HG03460 (cell line): ENCODE measurements around the gene NKD2.

Experiments used
- ATAC-seq: cut with Tn5 transposase; IDR thresholded peaks from one replicate; pipeline ENCODE4 v1.9.1; 2021; ENCODE audit not compliant: unreplicated experiment

NKD2 gene

DNA sequence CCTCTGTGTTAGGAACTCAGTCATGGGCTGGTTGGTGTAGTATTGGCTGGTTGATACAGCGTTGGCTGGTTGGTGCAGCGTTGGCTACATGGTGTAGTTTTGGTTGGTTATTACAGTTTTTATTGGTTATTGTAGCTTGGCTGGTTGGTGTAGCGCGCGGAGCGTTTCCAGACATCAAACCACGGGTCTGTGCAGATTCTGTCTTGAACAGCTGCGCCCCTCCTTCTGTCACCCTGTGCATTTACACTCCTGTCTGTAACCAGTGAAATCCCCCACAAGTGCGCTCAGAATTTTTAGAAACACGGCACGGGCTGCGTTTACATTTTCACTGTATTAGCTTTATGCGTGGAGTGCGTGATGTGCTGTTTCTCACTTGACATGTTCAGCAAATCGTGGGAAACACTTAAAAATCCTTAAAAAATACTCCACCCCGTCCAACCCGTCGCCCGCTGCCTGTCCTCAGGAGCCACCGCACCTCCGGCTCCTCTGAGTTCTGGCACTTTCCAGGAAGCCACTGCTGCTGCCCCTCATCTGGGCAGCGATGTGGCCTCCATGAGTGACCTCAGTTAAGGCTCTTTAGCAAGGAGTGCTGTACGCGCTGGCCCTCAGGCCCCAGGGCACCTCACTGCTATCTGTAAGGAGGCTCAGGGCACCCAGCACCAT lies 20.8 kb downstream of the NKD2 start:
- ATAC-seq, result no peak

DNA sequence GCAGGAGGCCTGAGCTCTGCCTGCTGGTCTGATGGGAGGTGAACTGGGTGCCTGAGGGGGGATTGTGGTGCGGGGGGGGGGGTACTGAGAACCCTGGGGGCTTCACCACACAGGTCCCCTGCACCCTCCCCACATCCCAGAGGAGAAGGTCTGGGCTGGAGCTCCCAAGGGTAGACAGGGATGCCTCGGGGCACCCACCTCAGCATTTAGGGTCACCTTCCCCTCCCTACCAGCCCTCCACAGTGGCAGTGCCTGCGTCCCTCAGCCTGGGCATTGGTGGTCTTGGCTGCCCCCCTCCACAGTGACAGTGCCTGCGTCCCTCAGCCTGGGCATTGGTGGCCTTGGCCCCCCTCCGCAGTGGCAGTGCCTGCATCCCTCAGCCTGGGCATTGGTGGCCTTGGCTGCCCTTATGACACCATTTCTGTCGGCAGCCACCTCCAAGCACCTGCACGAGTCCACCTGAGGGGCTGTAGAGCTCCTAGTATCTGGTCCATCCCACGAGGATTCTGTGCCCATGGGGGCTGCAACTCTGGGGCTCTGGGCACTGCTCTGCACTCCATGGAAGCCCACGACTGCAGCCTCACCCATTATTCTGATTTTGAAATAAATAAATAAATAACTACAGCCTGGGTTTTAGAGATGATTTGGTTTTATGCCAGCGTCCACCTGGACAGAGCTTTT lies 21.5 kb downstream of the NKD2 start:
- no peak for ATAC-seq

DNA sequence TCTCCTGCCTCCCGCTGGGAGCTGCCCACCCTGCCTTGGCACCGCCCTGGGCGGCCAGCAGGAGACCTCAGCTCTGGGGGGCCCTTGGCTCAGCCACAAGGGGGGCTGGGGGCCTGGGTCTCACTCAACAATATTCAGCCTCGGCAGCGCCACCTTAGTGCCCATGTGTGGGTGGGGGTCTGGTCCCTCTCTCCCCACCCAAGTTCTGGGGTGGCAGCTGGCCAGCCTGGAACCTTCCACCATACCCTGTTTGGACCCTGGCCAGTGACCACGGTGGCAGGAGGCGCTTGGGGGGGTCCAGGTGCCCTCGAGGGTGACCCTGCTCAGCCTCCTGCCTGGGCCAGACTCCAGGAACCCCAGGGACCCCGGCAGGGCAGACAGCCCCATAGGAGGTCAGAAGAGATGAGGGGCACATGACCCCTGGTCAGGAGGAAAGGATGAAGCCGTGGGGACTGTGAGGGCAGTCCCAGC lies 22.2 kb downstream of the NKD2 start:
- ATAC-seq, result no peak

DNA sequence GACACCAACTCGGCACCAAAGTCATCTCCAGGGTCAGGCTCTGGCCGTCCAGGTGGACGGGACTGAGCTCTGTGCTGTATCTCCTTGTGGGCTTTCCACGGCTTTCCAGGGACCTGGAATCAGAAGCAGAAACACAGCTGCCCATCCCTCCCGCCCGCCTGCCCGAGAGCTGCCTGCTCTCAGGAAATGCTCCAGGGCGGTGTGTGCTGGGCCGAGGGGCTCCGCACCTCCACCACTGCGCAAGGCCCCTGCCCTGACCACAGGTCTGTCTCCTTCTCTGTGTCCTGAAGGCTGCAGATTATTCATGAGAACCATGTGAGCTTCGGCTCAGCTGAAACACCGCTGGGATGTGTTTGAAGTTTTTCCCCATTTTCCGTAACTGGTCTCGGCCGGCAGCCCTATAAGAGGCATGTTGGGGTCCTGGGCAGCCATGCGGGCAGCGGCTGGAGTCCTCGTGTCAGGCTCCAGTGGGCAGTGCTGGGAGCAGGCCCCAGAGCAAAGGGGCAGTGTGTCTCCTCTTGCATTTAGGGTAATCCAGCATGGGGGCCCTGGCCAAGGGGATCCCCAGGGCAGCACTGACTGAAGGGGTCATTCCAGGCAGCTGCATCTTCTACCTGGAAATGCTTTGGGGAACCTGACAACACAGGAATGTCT lies 22.8 kb downstream of the NKD2 start:
- ATAC-seq, result no peak

DNA sequence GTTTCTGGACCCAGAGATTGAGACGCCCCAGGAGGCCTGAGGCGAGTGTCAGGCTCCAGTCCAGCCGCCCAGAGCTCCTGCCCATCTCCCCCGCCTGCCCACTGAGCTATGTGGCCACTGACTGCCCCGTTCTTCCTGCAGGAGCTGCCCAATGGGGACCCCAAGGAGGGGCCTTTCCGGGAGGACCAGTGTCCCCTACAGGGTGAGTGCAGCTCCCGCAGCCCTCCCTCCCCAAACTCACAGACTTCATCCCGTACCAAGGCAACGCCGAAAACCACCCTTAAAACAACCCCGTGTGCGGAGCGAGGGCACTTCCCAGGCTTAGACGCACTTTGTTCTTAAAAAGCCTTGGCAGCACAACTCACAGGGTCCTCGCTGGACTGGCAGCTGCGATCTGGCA lies 23.4 kb downstream of the NKD2 start:
- no peak for ATAC-seq

DNA sequence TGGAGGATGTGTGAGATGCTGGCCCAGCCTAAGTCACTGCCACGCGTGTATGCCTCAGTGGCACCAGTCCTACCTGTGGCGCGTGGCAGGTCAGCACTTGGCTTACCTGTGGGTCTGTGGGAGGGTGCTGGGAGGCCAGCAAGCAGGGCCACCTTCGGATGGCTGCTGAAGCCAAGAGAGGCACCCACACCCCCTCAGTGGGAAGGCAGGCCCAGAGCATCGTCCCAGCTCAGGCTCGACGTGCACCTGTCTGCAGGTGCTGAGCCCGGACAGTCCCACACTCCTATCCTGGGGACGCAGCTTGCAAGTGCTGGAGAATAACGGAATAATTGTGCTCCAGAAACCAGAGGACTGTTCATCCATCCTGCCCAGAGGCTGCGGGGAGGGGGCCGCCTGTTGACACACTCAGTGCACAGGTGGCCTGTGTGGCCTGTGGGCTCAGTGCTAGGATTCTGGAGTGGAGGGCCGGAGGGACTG lies 24.0 kb downstream of the NKD2 start:
- ATAC-seq, result no peak

DNA sequence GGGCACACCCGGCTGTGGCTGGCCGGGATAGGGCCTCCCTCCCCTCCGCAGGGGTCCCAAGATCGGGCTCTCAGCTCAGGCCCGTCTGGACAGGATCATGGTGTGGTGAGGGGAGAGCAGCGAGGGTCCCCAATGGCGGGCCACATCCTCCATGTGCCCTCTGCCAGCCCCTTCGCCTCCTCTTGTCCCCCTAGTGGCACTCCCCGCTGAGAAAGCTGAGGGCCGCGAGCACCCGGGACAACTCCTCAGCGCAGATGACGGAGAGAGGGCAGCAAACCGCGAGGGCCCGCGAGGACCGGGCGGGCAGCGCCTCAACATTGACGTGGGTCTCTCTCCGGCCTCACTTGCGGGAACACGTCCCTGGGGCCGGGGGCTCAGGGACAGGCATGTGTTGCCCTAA lies 24.6 kb downstream of the NKD2 start:
- ATAC-seq, result no peak

DNA sequence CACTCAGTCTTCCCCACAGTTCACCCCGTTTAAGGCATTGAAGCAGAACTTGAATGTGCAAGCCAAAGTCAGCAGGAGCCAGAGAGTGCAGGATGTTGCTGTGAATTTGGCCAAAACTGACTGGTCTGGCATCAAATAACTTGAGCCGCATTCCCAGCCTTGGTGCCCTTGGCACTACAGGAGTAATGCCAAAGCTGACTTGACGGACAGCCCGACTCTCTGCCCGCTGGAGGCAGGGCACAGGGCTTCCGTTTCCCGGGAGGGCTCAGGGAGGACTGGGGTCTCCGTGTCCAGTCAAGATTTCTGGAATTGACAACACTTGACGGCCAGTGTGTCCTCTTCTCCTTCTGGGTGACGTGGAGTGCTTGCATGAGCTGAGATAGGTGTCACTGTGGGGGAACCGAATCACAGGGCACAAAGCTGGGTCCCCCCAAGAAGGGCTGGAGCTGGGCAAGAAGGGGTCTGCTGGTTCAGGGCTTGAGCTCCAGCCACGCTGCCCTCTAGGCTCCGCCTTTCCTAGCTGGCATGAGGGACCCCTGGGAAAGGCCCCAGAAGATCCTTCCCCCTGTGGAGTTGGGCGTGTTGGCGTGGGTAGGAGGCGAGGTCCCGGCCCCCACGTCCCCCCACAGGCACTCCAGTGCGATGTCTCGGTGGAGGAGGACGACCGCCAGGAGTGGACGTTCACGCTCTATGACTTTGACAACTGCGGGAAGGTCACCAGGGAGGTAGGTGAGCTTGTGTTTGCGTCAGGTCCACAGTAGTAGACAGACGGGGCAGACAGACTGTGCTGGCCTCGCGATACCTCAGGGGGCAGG lies 25.2 kb downstream of the NKD2 start:
- no peak for ATAC-seq

DNA sequence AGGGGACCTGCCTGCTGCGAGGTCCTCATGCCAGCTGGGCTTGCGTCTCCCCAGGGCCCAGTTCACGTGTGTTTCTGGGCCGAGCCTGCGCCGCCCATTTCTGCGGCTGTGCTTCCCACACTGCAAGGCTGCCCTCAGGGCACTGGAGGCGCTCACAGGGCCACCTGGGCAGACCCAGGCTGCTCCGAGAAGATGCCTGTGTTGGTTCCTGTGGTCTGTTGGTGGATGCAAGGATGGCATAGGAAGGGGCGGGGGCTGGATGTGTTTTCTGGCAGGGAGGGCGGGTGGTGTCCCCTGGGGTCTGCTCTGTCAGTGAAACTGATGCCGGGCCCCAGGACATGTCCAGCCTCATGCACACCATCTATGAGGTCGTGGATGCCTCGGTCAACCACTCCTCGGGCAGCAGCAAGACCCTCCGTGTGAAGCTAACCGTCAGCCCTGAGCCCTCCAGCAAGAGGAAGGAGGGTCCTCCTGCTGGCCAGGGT lies 25.9 kb downstream of the NKD2 start:
- ATAC-seq, result no peak

DNA sequence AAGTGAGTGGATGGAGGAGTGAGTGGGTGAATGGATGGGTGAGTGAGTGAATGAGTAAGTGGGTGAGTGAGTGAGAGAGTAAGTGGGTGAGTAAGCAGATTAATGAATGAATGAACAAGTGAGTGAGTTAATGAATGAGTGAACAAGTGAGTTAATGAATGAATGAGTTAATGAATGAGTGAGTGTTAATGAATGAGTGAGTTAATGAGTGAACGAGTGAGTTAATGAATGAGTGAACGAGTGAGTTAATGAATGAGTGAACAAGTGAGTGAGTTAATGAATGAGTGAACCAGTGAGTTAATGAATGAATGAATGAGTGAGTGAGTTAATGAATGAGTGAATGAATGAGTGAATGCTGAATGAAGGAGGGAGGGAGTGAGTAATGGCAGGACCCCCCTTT lies 26.4 kb downstream of the NKD2 start:
- ATAC-seq, result no peak

DNA sequence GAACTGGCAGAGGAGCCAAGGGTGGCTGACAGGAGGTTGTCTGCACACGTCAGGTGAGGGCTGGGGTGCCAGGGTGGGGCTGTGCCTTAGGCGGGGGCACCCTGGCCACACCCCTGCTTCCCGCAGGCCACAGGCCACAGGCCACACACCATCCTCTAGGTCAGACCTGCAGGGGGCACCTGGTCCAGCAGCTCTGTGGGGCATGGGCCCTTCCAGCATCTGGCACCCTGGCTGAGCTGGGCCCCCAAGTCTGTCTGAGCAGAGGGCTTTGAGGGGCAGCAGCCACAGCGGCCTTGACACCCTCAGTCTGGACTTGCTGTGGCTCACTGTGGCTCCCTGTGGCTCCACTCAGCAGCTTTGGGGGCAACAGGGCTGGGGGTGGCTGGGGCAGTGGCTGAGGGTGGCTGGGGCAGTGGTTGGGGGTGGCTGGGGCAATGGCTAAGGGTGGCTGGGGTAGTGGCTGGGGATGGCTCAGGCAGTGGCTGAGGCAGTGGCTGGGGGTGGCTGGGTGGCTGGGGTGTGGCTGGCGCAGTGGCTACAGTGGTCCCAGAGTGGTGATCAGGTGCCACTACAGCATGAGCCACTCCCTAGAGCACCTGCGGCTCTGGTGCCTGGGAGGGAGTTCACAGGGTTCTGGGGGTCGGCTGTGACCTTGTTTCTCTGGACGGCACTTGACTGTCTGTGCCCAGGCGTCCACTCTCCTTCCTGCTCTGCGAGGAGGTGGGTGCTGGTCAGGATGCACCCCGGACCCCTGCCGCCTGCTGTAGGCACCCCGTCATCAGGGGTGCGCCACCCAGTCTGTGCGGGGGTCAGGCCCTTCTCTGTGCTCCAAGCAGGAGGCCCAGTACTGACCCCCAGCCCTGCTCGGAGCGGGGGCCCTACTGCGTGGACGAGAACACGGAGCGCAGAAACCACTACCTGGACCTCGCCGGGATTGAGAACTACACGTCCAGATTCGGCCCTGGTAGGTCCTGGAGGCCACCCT lies 27.1 kb downstream of the NKD2 start:
- ATAC-seq, result no peak

DNA sequence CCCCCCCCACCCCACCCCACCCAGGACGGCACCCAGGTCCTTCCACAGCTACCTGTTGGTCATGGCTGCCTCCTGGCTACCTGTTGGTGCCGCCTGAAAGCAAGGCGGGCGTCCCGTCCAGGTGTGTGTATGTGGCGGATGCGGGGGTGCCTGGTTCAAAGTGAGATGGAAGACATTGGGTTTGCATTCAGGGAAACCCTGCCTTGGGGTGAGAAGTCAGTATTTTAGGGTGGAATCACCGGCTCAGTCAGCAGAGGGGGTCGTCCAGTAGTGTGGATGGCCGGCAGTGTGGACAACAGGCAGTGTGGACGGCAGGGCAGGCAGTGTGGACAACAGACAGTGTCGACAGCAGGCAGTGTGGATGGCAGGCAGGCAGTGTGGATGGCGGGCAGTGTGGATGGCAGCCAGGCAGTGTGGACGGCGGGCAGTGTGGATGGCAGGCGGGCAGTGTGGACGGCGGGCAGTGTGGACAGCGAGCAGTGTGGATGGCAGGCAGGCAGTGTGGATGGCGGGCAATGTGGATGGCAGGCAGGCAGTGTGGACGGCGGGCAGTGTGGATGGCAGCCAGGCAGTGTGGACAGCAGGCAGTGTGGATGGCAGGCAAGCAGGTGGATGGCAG lies 28.0 kb downstream of the NKD2 start:
- no peak for ATAC-seq

DNA sequence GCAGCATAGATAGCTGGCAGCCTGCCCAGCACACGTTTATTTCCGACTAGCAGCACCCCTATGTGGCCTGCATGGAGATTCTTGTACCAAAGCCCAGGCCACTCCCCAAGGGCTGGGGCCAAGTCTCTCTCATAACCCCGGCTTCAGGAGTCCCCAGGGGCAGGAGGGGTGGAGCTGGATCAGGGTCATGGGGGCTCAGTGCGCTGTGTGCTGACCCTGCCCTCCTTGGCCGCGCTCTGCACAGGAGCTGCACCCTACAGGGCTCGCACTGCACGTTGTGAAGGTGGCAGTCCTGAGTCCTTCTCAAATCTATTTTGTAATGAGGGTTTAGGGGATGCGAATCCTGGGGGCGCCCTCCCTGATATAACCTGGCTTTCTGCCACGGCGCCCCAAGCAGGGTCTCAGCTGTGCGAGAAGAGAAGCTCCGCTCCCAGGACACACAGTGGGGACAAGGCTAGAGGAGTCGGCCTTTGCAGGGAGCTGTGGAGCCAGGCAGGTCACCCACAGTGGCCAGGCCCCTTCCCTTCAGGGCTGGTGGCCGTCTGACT lies 28.6 kb downstream of the NKD2 start:
- no peak for ATAC-seq

DNA sequence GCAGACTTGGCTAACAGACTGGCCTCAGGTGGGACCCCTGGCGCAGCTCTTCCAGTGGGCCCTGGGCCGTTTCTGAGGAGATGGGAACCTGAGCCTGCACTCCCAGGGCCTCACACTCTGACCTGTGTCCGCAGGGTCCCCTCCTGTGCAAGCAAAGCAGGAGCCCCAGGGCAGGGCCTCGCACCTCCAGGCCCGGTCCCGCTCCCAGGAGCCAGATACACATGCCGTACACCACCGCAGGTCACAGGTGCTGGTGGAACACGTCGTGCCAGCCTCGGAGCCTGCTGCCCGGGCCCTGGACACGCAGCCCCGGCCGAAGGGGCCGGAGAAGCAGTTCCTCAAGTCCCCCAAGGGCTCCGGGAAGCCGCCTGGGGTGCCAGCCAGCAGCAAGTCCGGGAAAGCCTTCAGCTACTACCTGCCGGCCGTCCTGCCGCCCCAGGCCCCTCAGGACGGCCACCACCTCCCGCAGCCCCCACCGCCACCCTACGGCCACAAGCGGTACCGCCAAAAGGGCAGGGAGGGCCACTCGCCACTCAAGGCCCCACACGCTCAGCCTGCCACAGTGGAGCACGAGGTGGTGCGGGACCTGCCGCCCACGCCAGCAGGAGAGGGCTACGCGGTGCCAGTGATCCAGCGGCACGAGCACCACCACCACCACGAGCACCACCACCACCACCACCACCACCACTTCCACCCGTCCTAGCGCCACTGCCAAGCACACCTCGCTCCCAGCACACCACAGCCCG lies 29.2 kb downstream of the NKD2 start:
- no peak for ATAC-seq

DNA sequence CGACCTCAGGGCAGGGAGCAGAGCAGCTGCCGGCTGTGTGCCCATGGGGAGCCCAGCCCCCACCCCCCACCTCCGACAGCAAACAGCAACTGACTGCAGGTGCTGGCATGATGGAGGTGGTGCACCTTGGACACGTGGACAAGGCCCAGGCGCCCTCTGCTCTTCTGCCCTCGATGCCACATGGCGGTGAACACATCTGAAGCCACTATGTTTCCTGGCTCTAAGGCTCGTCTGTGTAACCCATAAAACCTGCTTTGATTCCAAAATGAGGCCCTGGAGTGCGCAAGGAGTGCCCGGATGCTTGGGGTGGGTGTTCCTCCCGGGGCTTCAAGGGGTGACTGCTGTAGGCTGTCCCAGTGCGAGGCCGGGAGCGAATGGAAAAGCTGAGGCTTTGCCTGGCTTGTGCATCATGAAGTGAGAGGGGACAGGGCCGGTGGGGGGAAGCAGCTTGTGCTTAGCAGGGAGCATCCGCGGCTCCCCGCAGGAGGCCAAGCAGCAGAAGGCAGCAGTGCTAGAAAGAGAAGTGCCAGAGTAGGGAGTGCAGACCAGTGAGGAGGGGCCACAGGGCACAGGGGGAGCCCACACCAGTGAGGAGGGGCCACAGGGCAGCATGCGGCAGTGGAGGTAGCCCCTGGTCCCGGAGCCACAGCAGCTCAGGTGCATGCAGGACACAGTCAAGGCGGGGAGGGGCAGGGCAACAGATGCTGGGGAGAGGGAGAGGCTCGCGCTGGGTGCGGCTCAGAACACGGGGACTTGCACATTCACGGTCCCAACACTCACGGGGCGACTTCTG lies 30.0 kb downstream of the NKD2 start:
- ATAC-seq, result no peak

DNA sequence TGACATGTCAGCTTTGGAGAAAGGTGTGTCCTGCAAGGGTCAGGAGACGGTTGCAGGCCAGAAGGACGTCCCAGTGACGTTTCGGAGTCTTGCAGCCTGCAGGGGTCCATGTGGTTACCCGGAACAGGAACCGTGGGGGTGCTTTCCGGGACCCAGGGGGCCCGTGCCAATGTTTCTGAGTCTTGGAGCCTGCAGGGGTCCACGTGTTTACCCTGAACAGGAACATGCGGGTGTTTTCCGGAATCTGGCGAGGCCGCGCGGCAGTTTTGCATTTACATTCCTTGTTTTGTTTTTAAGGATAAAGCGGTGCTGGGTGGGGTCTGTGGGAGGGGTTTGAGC lies 30.6 kb downstream of the NKD2 start:
- no peak for ATAC-seq

DNA sequence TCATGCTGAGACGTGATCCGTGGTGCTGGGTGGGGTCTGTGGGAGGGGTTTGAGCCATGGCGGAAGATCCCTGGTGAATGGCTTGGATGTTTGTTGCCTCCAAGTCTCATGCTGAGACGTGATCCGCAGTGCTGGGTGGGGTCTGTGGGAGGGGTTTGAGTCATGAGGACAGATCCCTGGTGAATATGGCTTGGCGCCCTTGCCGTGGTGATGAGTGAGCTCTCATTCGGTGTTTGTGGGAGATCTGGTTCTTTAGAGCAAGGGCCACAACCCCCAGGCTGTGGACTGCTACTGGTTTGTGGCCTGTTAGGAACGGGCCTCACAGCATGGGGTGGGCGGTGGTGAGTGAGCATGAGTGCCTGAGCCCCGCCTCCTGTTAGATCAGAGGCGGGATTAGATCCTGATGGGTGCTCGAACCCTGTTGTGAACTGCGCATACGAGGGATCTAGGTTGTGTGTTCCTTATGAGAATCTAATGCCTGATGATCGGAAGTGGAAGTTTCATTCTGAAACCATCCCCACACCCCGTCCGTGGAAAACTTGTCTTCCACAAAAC lies 31.2 kb downstream of the NKD2 start:
- no peak for ATAC-seq

DNA sequence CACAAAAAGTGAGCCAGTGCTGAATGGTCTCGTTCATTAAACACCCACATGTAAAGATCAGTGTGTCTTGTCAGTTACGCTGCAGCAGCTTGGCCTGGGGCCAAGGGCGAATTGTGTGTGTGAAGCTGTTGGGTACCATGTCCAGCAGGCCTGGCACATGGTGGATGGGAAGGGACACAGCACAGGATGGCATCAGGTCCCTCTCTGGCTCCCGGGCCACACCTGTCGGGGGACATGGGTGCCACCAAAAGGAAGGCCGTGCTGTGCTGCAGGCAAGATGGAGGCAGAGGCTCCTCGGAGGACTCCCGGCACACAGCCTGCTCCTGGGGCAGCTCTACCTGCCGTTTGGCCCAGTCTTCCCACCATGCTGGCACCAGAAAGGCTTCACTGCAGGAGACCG lies 32.0 kb downstream of the NKD2 start:
- no peak for ATAC-seq
